ENCODE data around the gene DPH6. TPM values are rescaled to one million over a fixed set of nuclear protein-coding genes. Genes with fewer than 3 reads are reported as not detected.
"Not testable (repeated sequence)": the region's sequence is repeated elsewhere in the genome, so short reads cannot be mapped to it uniquely, and the experiment has no call there.

The DPH6 gene
- total and polyA plus RNA-seq, 5 donors, result 7.6 to 19.7 (median 14.6) TPM

- H3K9me3 ChIP-seq (ENCODE audit: control insufficient read depth, low read length), result no peaks in the 10 kb centered on the region
- H3K4me3 ChIP-seq (ENCODE audit: low read length), result no peak overlapping the region
- ATAC-seq (no peak), DNase-seq (no peak)
- no peak overlapping the region for H3K27ac ChIP-seq (ENCODE audit: low read length)
- H3K27me3 ChIP-seq (ENCODE audit: control insufficient read depth, insufficient read depth), result no peaks in the 10 kb centered on the region
- H3K4me1 ChIP-seq (ENCODE audit: control insufficient read depth, insufficient read depth, low read length), result no peaks in the 10 kb centered on the region
- intact Hi-C loops (cut with DNase I), result no loop called here
These were observed 80.2 kb downstream of the DPH6 start for GRCh38 chr15:35465783-35466182.

DNA sequence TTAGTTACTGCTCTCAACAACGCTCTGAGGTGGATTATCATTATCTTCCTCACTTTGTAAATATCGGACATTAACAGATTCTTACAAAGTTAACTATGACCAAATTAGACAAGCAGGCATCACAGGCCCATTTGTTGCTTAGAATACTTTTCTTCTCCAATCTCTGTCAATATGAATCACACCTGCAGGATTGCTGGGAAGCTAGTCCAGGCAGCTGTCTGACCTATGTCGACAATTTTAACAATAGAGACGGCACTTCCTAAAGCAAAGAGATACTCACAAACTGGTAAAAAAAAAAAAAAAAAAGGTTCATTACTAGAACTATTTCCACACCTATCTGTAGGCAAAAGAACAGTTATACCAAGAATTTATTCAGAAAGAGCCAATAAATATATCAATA lies 85.3 kb downstream of the DPH6 start:
- ATAC-seq, result no peak
- Histone ChIP-seq H3K9me3 (ENCODE audit: control insufficient read depth, low read length) (no peaks in the 10 kb centered on the region), H3K4me3 (ENCODE audit: low read length) (no peak overlapping the region), H3K27ac (ENCODE audit: low read length) (no peak overlapping the region), H3K4me1 (ENCODE audit: control insufficient read depth, insufficient read depth, low read length) (no peaks in the 10 kb centered on the region), H3K27me3 (ENCODE audit: control insufficient read depth, insufficient read depth) (no peaks in the 10 kb centered on the region)
- intact Hi-C loops (cut with DNase I), result no loop called here
- DNase-seq, result no peak
- 71% methylated on average over 4 of the region's 4 CpGs for WGBS

DNA sequence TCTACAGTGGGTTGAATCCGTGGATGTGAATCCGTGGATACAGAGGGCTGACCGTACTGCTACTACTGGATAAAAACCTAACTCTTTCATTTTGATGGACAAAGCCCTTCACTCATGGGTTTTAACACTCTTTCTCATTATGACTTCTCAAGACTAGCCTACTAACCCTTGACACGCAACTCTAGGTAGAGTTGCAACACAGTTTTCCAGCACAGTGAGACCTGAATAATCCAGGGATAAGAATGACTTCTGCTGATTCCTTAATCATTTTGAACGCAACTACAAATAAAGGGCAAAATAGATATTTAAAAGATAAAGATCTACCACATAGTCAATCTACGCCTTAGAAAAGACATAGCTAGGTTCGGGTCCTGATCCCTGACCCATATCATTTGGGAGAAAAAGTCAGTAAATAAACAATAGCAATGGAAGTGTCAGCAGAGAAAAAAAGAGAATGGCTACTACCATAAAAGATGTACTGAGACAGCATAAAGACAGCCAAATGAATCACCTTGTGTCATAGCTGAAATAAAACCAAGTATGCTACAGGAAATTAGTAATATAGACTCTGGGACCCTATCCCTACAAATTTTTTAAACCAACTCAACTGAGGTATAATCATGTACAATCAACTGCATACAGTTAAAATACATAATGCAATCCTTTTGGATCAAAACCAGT lies 87.6 kb downstream of the DPH6 start:
- Histone ChIP-seq H3K27ac (ENCODE audit: low read length) (no peak overlapping the region), H3K4me3 (ENCODE audit: low read length) (no peak overlapping the region), H3K4me1 (ENCODE audit: control insufficient read depth, insufficient read depth, low read length) (no peaks in the 10 kb centered on the region), H3K27me3 (ENCODE audit: control insufficient read depth, insufficient read depth) (no peaks in the 10 kb centered on the region), H3K9me3 (ENCODE audit: control insufficient read depth, low read length) (no peaks in the 10 kb centered on the region)
- ATAC-seq (no peak), DNase-seq (no peak)
- intact Hi-C loops (cut with DNase I), result no loop called here
- WGBS, result 95% methylated on average over 7 of the region's 7 CpGs

- Histone ChIP-seq H3K9me3 (ENCODE audit: control insufficient read depth, low read length) (no peaks in the 10 kb centered on the region), H3K4me1 (ENCODE audit: control insufficient read depth, insufficient read depth, low read length) (no peaks in the 10 kb centered on the region), H3K27me3 (ENCODE audit: control insufficient read depth, insufficient read depth) (no peaks in the 10 kb centered on the region), H3K4me3 (ENCODE audit: low read length) (no peak overlapping the region), H3K27ac (ENCODE audit: low read length) (no peak overlapping the region)
- no peak for DNase-seq
- no peak for ATAC-seq
- intact Hi-C loops (cut with DNase I), result no loop called here
These were observed 90.8 kb downstream of the DPH6 start for GRCh38 chr15:35455201-35455600.

DNA sequence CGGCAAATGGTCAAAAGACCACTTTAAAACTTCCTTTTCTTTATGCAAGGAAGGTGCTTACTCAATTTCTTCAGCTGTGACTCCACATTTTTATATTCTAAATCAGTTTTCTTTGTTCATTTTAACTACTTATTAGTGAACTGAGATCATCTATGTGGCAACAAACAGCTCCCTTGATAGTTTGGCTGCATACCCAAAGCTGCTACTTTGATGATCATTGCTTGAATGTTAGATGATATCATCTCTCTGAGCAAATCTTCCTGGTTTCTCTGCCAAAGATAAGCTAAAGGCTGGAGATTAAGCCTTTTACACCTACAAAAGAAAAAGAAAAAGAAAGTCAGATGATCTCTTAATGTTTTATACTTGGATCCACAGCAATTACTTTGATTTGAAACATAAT lies 95.5 kb downstream of the DPH6 start:
- no peak overlapping the region for H3K4me3 ChIP-seq (ENCODE audit: low read length)
- no peak for DNase-seq
- H3K4me1 ChIP-seq (ENCODE audit: control insufficient read depth, insufficient read depth, low read length), result no peaks in the 10 kb centered on the region
- ATAC-seq, result no peak
- no peaks in the 10 kb centered on the region for H3K9me3 ChIP-seq (ENCODE audit: control insufficient read depth, low read length)
- no peak overlapping the region for H3K27ac ChIP-seq (ENCODE audit: low read length)
- intact Hi-C loops (cut with DNase I), result no loop called here
- 83% methylated on average over 1 of the region's 1 CpG for WGBS
- no peaks in the 10 kb centered on the region for H3K27me3 ChIP-seq (ENCODE audit: control insufficient read depth, insufficient read depth)

GRCh38 chr15:35448294-35448693 lies 97.7 kb downstream of the DPH6 start:
- Histone ChIP-seq H3K4me3 (ENCODE audit: low read length) (no peak overlapping the region), H3K9me3 (ENCODE audit: control insufficient read depth, low read length) (no peaks in the 10 kb centered on the region), H3K4me1 (ENCODE audit: control insufficient read depth, insufficient read depth, low read length) (no peaks in the 10 kb centered on the region), H3K27ac (ENCODE audit: low read length) (no peak overlapping the region), H3K27me3 (ENCODE audit: control insufficient read depth, insufficient read depth) (no peaks in the 10 kb centered on the region)
- ATAC-seq (no peak), DNase-seq (no peak)
- intact Hi-C loops (cut with DNase I), result loop anchor here in 3 of 4 donors (10.0 kb wide), 2 partner anchors 153 to 373 kb away; no protein-coding TSS in a partner anchor
- WGBS, result 91% methylated on average over 1 of the region's 1 CpG

DNA sequence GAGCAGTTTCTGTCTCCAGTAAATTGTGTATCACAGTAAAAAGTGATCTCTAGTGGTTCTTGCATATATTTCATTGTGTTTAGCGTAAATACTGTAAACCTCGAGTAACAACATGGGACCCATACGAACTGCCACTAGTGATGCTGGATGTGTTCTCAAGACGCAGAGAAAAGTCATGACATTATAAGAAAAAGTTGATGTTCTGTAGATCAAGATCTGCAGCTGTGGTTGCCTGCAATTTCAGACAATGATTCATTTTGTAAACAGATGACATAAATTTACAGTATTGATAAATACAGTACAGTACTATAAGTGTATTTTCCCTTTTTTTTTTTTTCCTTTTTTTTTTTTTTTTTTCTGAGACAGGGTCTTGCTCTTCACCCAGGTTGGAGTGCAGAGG lies 100.1 kb downstream of the DPH6 start:
- Histone ChIP-seq H3K4me3 (ENCODE audit: low read length) (no peak overlapping the region), H3K27me3 (ENCODE audit: control insufficient read depth, insufficient read depth) (no peaks in the 10 kb centered on the region), H3K9me3 (ENCODE audit: control insufficient read depth, low read length) (no peaks in the 10 kb centered on the region), H3K4me1 (ENCODE audit: control insufficient read depth, insufficient read depth, low read length) (no peaks in the 10 kb centered on the region), H3K27ac (ENCODE audit: low read length) (no peak overlapping the region)
- intact Hi-C loops (cut with DNase I), result loop anchor here in 3 of 4 donors (2.0 to 10.0 kb wide), 3 partner anchors 151 to 371 kb away; no protein-coding TSS in a partner anchor
- DNase-seq, result no peak
- 71% methylated on average over 4 of the region's 4 CpGs for WGBS
- no peak for ATAC-seq

DNA sequence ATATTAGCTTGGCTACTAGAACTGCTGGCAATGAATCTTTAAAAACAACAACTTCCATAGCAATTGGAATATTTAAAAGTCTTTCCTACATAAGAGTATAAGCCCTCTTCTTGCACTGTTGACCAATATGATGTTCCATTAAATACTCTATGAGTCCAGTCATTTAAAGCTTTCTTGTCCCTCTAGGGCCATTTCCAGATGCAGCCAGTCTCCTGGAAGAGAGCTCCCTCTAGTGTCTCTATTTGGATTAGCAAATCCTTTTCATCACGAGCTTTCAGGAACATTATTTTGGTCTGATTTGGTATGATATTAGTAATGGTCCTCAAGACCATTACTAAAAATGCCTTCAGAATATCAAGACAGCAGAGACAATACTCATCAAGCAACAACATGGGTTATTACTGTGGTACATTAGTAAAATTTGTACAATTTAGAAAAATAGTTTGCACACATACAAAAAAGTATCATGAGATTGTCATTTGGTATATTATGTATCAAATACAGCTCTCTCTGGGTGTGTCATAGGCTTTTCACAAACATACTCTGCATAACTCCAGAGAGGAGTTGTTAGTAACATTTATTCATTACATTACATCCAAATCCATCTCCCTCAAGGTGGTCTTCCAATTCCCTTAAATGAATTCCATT lies 101.3 kb downstream of the DPH6 start:
- ATAC-seq, result no peak
- Histone ChIP-seq H3K9me3 (ENCODE audit: control insufficient read depth, low read length) (no peaks in the 10 kb centered on the region), H3K4me3 (ENCODE audit: low read length) (no peak overlapping the region), H3K27ac (ENCODE audit: low read length) (no peak overlapping the region), H3K4me1 (ENCODE audit: control insufficient read depth, insufficient read depth, low read length) (no peaks in the 10 kb centered on the region), H3K27me3 (ENCODE audit: control insufficient read depth, insufficient read depth) (no peaks in the 10 kb centered on the region)
- intact Hi-C loops (cut with DNase I), result loop anchor here (2.0 to 10.0 kb wide), 4 partner anchors 150 to 370 kb away; no protein-coding TSS in a partner anchor
- DNase-seq, result no peak
- WGBS, result 15% methylated on average over 1 of the region's 1 CpG

GRCh38 chr15:35443376-35443775 lies 102.6 kb downstream of the DPH6 start:
- Histone ChIP-seq H3K27ac (ENCODE audit: low read length) (no peak overlapping the region), H3K27me3 (ENCODE audit: control insufficient read depth, insufficient read depth) (no peaks in the 10 kb centered on the region), H3K4me3 (ENCODE audit: low read length) (no peak overlapping the region), H3K9me3 (ENCODE audit: control insufficient read depth, low read length) (no peaks in the 10 kb centered on the region), H3K4me1 (ENCODE audit: control insufficient read depth, insufficient read depth, low read length) (no peaks in the 10 kb centered on the region)
- no peak for DNase-seq
- ATAC-seq, result no peak
- intact Hi-C loops (cut with DNase I), result loop anchor here (5.0 to 10.0 kb wide), 3 partner anchors 149 to 369 kb away; no protein-coding TSS in a partner anchor

DNA sequence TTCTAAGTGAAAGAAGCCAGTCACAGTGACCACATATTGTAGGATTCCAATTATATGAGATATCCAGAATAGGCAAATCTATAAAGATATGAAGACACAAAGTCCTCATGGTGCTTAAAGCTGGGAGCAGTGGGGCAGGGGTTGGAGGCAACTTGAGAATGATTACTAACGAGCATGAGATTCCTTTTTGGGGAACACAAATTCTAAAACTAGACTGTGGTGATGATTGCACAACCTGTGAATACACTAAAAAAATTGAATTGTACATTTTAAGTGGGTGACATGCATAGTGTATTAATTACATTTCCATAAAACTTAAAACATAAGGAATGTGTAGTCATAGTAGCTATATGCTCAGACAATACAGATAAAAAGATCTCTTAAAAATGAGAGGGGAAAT lies 103.2 kb downstream of the DPH6 start:
- no peak overlapping the region for H3K4me3 ChIP-seq (ENCODE audit: low read length)
- ATAC-seq (no peak), DNase-seq (no peak)
- no peaks in the 10 kb centered on the region for H3K9me3 ChIP-seq (ENCODE audit: control insufficient read depth, low read length)
- H3K27me3 ChIP-seq (ENCODE audit: control insufficient read depth, insufficient read depth), result no peaks in the 10 kb centered on the region
- H3K27ac ChIP-seq (ENCODE audit: low read length), result no peak overlapping the region
- 80% methylated on average over 1 of the region's 1 CpG for WGBS
- intact Hi-C loops (cut with DNase I), result loop anchor here (5.0 to 10.0 kb wide), 3 partner anchors 148 to 368 kb away; no protein-coding TSS in a partner anchor
- H3K4me1 ChIP-seq (ENCODE audit: control insufficient read depth, insufficient read depth, low read length), result no peaks in the 10 kb centered on the region

- intact Hi-C loops (cut with DNase I), result loop anchor here (5.0 to 10.0 kb wide), 3 partner anchors 146 to 366 kb away; no protein-coding TSS in a partner anchor
- H3K27me3 ChIP-seq (ENCODE audit: control insufficient read depth, insufficient read depth); H3K4me1 ChIP-seq (ENCODE audit: control insufficient read depth, insufficient read depth, low read length); H3K27ac ChIP-seq (ENCODE audit: low read length); ATAC-seq; H3K9me3 ChIP-seq (ENCODE audit: control insufficient read depth, low read length); H3K4me3 ChIP-seq (ENCODE audit: low read length); DNase-seq: not testable (repeated sequence)
- 96% methylated on average over 4 of the region's 4 CpGs for whole genome bisulfite sequencing
These were observed 104.7 kb downstream of the DPH6 start for GRCh38 chr15:35441279-35441678.

All from right cardiac atrium (tissue), 5 donors.